HFFc6 (cell line): Measurements from ENCODE around the gene SLC12A5. TPM values are rescaled to one million over a fixed set of nuclear protein-coding genes. Genes with fewer than 3 reads are reported as not detected.

Experiments used
- DNase-seq: peaks from one replicate; pipeline ENCODE4 v3.0.0-alpha.2; 2018
- H3K27ac Mint-ChIP-seq: 2 replicates; pipeline ENCODE4 v1.8.0; 2020; ENCODE audit warnings: mild to moderate bottlenecking, mixed read lengths
- H3K27me3 Mint-ChIP-seq: 2 replicates; pipeline ENCODE4 v1.8.0; 2021; ENCODE audit warnings: mild to moderate bottlenecking, moderate library complexity, mixed read lengths; ENCODE audit not compliant: insufficient read depth
- H3K36me3 Mint-ChIP-seq: 2 replicates; pipeline ENCODE4 v1.8.0; 2021; ENCODE audit warnings: low read depth, mixed read lengths
- H3K4me1 Mint-ChIP-seq: 2 replicates; pipeline ENCODE4 v1.8.0; 2020; ENCODE audit warnings: low read depth, mixed read lengths
- H3K4me3 Mint-ChIP-seq: 2 replicates; pipeline ENCODE4 v1.8.0; 2020; ENCODE audit warnings: mild to moderate bottlenecking, moderate library complexity, mixed read lengths
- H3K9me3 Mint-ChIP-seq: 2 replicates; pipeline ENCODE4 v1.8.0; 2020; ENCODE audit warnings: mild to moderate bottlenecking, mixed read lengths
- CTCF ChIP-seq: fragments of 200-600 bp; sonication (generic); IDR thresholded peaks from 2 replicates; pipeline ENCODE4 v1.5.0; 2021; ENCODE audit warnings: antibody characterized with exemption, mild to moderate bottlenecking
- total RNA-seq, 6 experiments: library from RNA; stranded (reverse); fragmentation: NEBNext Ultra II Directional; extraction: Animal tissue kit (Norgen Biotek cat#: 25700); gene quantifications; 2 replicates in 1 of 6; 3 replicates in 5 of 6; pipeline ENCODE4 v1.2.3, GENCODE V29; 2021

The SLC12A5 gene
- total RNA-seq, 6 experiments from 2014 or later = 0.18 to 0.82 (median 0.52) TPM; not detected in 1

DNA sequence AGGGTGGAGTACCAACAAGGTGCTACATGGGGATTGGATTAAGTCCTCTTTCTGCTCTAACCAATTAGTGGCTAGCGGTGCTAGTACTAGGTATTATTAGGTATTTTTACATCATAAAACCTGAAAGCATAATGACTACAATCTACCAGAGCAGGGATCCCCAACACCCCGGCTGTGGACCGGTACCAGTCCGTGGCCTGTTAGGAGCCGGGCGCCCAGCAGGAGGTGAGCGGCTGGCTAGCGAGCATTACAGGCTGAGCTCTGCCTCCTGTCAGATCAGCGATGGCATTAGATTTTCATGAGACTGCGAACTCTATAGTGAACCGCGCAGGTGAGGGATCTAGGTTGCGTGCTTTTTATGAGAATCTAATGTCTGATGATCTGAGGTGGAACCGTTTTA, 80.0 kb downstream of the SLC12A5 start:
- Mint-ChIP-seq H3K27me3 (peaks cover 29% of the 10 kb centered on the region), H3K36me3 (no peaks in the 10 kb centered on the region), H3K9me3 (no peaks in the 10 kb centered on the region), H3K4me1 (no peaks in the 10 kb centered on the region), H3K4me3 (no peak overlapping the region), H3K27ac (no peak overlapping the region)
- DNase-seq = no peak
- no peak for TF ChIP-seq CTCF

Other genes with a start within 250 kb of the SLC12A5 start
- under 1 TPM in 1 of 6 experiments, not detected in 5; 0.43 TPM for gene WFDC3, start 237.3 kb upstream of the SLC12A5 start, total RNA-seq
- gene DNTTIP1, start 237.3 kb upstream of the SLC12A5 start, total RNA-seq = 10 to 100 TPM; 23.2 to 27.1 (median 25.8) TPM
- gene UBE2C, start 216.6 kb upstream of the SLC12A5 start, total RNA-seq = 100 to 1,000 TPM in 1 of 6 experiments, 10 to 100 TPM in 5; 42.6 to 101 (median 91.3) TPM
- gene TNNC2, start 201.9 kb upstream of the SLC12A5 start, total RNA-seq = not detected
- gene SNX21, start 195.4 kb upstream of the SLC12A5 start, total RNA-seq = 10 to 100 TPM; 21.9 to 25.1 (median 22.7) TPM
- gene ACOT8, start 171.8 kb upstream of the SLC12A5 start, total RNA-seq = 10 to 100 TPM; 24.2 to 31.2 (median 26.4) TPM
- gene ZSWIM3, start 171.6 kb upstream of the SLC12A5 start, total RNA-seq = 1 to 10 TPM; 2.3 to 4.0 (median 2.7) TPM
- 10 to 100 TPM in 4 of 6 experiments, 1 to 10 TPM in 2; 9.8 to 11.7 (median 10.3) TPM for gene ZSWIM1, start 148.0 kb upstream of the SLC12A5 start, total RNA-seq
- under 1 TPM; 0.35 to 0.74 (median 0.47) TPM for gene SPATA25, start 141.6 kb upstream of the SLC12A5 start, total RNA-seq
- gene NEURL2, start 138.0 kb upstream of the SLC12A5 start, total RNA-seq = 1 to 10 TPM; 1.5 to 2.3 (median 1.9) TPM
- gene CTSA, start 137.9 kb upstream of the SLC12A5 start, total RNA-seq = 100 to 1,000 TPM; 133 to 176 (median 155) TPM
- 10 to 100 TPM in 5 of 6 experiments, 1 to 10 TPM in 1; 8.3 to 13.6 (median 11.1) TPM for gene PLTP, start 117.1 kb upstream of the SLC12A5 start, total RNA-seq
- 10 to 100 TPM; 14.8 to 23.1 (median 19.5) TPM for gene PCIF1, start 94.5 kb upstream of the SLC12A5 start, total RNA-seq
- gene ZNF335, start 57.0 kb upstream of the SLC12A5 start, total RNA-seq = 10 to 100 TPM; 13.1 to 14.6 (median 13.5) TPM
- gene MMP9, start 20.3 kb upstream of the SLC12A5 start, total RNA-seq = not detected
- gene NCOA5, start 60.7 kb downstream of the SLC12A5 start, total RNA-seq = 10 to 100 TPM; 15.3 to 25.1 (median 23.2) TPM
- gene CD40, start 89.1 kb downstream of the SLC12A5 start, total RNA-seq = 1 to 10 TPM in 2 of 6 experiments, under 1 TPM in 4; 0.34 to 3.6 (median 0.62) TPM